GM11168 (cell line): Measurements from ENCODE around the gene LTV1.
"Not testable (repeated sequence)": the region's sequence is repeated elsewhere in the genome, so short reads cannot be mapped to it uniquely, and the experiment has no call there.

Experiments used
- in situ Hi-C: fragments of 300-500 bp; cut with MboI; formaldehyde crosslinking; loops from one replicate; pipeline ENCODE4 v1.12.0; 2022; ENCODE audit warnings: low sequenced_read_pairs; ENCODE audit not compliant: unreplicated experiment

The LTV1 gene

GRCh38 chr6:143840595-143841265 is 2.4 kb upstream of the LTV1 start:
- in situ Hi-C loops = no loop called here

- in situ Hi-C loops = no loop called here
Measured at GRCh38 chr6:143842461-143842901, 657 bp upstream of the LTV1 start.

- in situ Hi-C loops = no loop called here
Measured at GRCh38 chr6:143843677-143843999, 500 bp downstream of the LTV1 start.

- in situ Hi-C loops = no loop called here
Measured at GRCh38 chr6:143844006-143844405, 868 bp downstream of the LTV1 start.

GRCh38 chr6:143845033-143845432 is 1.9 kb downstream of the LTV1 start:
- in situ Hi-C loops = no loop called here

GRCh38 chr6:143851706-143852105 is 8.6 kb downstream of the LTV1 start:
- in situ Hi-C loops = not testable (repeated sequence)

GRCh38 chr6:143855057-143855456 is 11.9 kb downstream of the LTV1 start:
- in situ Hi-C loops = not testable (repeated sequence)

GRCh38 chr6:143856762-143857161 is 13.6 kb downstream of the LTV1 start:
- in situ Hi-C loops = not testable (repeated sequence)

- in situ Hi-C loops = no loop called here
Measured at GRCh38 chr6:143857651-143858050, 14.5 kb downstream of the LTV1 start.

GRCh38 chr6:143859891-143860660 is 16.9 kb downstream of the LTV1 start:
- in situ Hi-C loops = no loop called here

GRCh38 chr6:143863771-143864170 is 20.6 kb downstream of the LTV1 start:
- in situ Hi-C loops = no loop called here

GRCh38 chr6:143864234-143864633 is 21.1 kb downstream of the LTV1 start, which contains the start of gene ZC2HC1B:
Gene ZC2HC1B, plus strand, starts transcription at chr6:143864474. Its CDS starts 66 bp downstream, at chr6:143864540.
- in situ Hi-C loops = no loop called here

- in situ Hi-C loops = no loop called here
Measured at GRCh38 chr6:143867236-143867635, 24.1 kb downstream of the LTV1 start.

GRCh38 chr6:143868808-143869207 is 25.7 kb downstream of the LTV1 start:
- in situ Hi-C loops = not testable (repeated sequence)

- in situ Hi-C loops = not testable (repeated sequence)
Measured at GRCh38 chr6:143871202-143871730, 28.1 kb downstream of the LTV1 start.

GRCh38 chr6:143872201-143872600 is 29.1 kb downstream of the LTV1 start:
- in situ Hi-C loops = no loop called here

GRCh38 chr6:143873600-143873999 is 30.5 kb downstream of the LTV1 start:
- in situ Hi-C loops = not testable (repeated sequence)

- in situ Hi-C loops = not testable (repeated sequence)
Measured at GRCh38 chr6:143874503-143874902, 31.4 kb downstream of the LTV1 start.

- in situ Hi-C loops = no loop called here
Measured at GRCh38 chr6:143877584-143878271, 34.6 kb downstream of the LTV1 start.

GRCh38 chr6:143878272-143878760 is 35.2 kb downstream of the LTV1 start:
- in situ Hi-C loops = no loop called here

- in situ Hi-C loops = no loop called here
Measured at GRCh38 chr6:143880412-143880811, 37.3 kb downstream of the LTV1 start.
